HG03045 (cell line): ENCODE measurements around the gene R3HDM4.

Experiments used
- ATAC-seq: cut with Tn5 transposase; IDR thresholded peaks from one replicate; pipeline ENCODE4 v1.9.1; 2021; ENCODE audit warnings: mild to moderate bottlenecking, moderate library complexity; ENCODE audit not compliant: unreplicated experiment

Gene R3HDM4

GRCh38 chr19:917323-918151 is 4.5 kb upstream of the R3HDM4 start, which contains the start of gene KISS1R:
Gene KISS1R, plus strand, starts transcription at chr19:917333. Its CDS starts 170 bp downstream, at chr19:917503.
- no peak for ATAC-seq

- no peak for ATAC-seq
Measured at GRCh38 chr19:916645-917322, 3.8 kb upstream of the R3HDM4 start.

GRCh38 chr19:912181-913079 is 589 bp downstream of the R3HDM4 start:
- ATAC-seq = no peak

GRCh38 chr19:911197-912033 is 1.6 kb downstream of the R3HDM4 start:
- ATAC-seq = no peak

GRCh38 chr19:907183-907853 is 5.7 kb downstream of the R3HDM4 start:
- ATAC-seq = no peak

- ATAC-seq = no peak
Measured at GRCh38 chr19:906480-906879, 6.5 kb downstream of the R3HDM4 start.

- ATAC-seq = no peak
Measured at GRCh38 chr19:904545-904944, 8.5 kb downstream of the R3HDM4 start.

- ATAC-seq = no peak
Measured at GRCh38 chr19:903266-903797, 9.7 kb downstream of the R3HDM4 start.

GRCh38 chr19:902446-903226 is 10.4 kb downstream of the R3HDM4 start:
- ATAC-seq = no peak

- ATAC-seq = no peak
Measured at GRCh38 chr19:902093-902370, 11.0 kb downstream of the R3HDM4 start.

GRCh38 chr19:901216-902092 is 11.6 kb downstream of the R3HDM4 start:
- ATAC-seq = no peak

GRCh38 chr19:900302-901111 is 12.5 kb downstream of the R3HDM4 start:
- ATAC-seq = no peak

- ATAC-seq = no peak
Measured at GRCh38 chr19:900043-900301, 13.0 kb downstream of the R3HDM4 start.

GRCh38 chr19:899336-900042 is 13.5 kb downstream of the R3HDM4 start:
- no peak for ATAC-seq

GRCh38 chr19:898663-899062 is 14.4 kb downstream of the R3HDM4 start:
- ATAC-seq = no peak

GRCh38 chr19:897442-898039 is 15.5 kb downstream of the R3HDM4 start:
- no peak for ATAC-seq
